ENCODE measurements around the gene IARS2. TPM values are rescaled to one million over a fixed set of nuclear protein-coding genes. Genes with fewer than 3 reads are reported as not detected.

IARS2 gene
- total RNA-seq (26.7 TPM), polyA plus RNA-seq (10 to 100 TPM; 49.7 to 61.3 (median 55.2) TPM)

DNA sequence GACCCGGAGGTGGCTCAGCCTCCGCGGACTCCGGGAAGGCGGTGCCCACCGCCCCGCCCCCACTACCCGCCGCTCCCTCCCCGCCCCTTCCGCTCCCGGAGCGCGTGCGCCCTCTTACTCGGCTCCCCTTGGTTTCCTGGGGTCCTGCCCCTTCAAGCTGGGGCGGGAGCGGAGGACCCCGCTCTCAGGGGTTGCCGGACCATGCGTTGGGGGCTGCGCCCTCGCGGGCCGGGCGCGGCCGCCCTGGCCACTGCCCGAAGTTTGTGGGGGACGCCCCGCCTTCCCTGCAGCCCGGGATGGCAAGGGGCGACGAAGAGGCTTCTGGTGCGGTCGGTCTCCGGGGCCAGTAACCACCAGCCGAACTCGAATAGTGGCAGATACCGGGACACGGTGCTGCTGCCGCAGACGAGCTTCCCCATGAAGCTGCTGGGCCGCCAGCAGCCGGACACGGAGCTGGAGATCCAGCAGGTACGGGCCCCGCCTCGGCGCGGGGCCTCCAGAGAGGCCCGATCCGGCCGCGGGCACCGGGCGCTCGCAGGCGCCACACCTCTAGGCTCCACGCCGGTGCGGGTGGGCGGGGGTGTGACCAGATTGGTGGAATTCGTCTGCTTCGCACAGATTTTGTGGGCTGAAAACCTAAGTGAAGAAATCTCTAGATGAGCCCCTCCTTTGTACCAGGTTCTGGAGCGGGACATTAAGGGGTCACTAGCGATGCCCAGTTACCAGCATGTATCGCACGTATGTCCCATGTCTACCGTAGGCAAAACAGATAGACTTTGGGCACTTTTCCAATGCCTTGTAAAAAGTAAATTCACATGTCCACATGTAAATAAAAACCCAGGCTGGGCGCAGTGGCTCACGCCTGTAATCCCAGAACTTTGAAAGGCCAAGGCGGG lies at the start of gene IARS2:
Gene IARS2 (plus strand): TSS at position 117 of the 896 bp plus-strand sequence. CDS start 85 bp downstream, at position 202.
- Mint-ChIP-seq H3K9me3 (peaks cover 0 to 2% (median 0%) of the 10 kb centered on the region in 7 donors), H3K4me3 (peak within 1 kb of the TSS; percentile 78 to 92 (median 84)), H3K36me3 (peaks cover 12% of the 10 kb centered on the region), H3K27ac (peak within 1 kb of the TSS in 2 of 3 donors; percentile 64 to 76), H3K4me1 (peaks cover 28 to 42% (median 35%) of the 10 kb centered on the region in 4 donors), H3K27me3 (peaks cover 4% of the 10 kb centered on the region)
- Histone ChIP-seq H3K4me3 (ENCODE audit: low read depth, low read length) (peak within 1 kb of the TSS; percentile 90), H3K4me1 (ENCODE audit: control insufficient read depth, insufficient read depth, low read length, poor library complexity, severe bottlenecking) (peaks cover 23% of the 10 kb centered on the region), H3K27me3 (ENCODE audit: control insufficient read depth, insufficient read depth, low read length) (no peaks in the 10 kb centered on the region), H3K27ac (ENCODE audit: insufficient read depth, low read length, poor library complexity, severe bottlenecking) (peak within 1 kb of the TSS; percentile 80), H3K9me3 (ENCODE audit: control insufficient read depth in 2 of 2, low read length in 2 of 2) (no peaks in the 10 kb centered on the region), H3K36me3 (ENCODE audit: control insufficient read depth, insufficient read depth, low read length) (peaks cover 18% of the 10 kb centered on the region)
- peak; percentile 89 to 92 (median 89) for DNase-seq
- ATAC-seq (ENCODE audit: low read depth in 2 of 2) = peak; percentile 82 to 85

DNA sequence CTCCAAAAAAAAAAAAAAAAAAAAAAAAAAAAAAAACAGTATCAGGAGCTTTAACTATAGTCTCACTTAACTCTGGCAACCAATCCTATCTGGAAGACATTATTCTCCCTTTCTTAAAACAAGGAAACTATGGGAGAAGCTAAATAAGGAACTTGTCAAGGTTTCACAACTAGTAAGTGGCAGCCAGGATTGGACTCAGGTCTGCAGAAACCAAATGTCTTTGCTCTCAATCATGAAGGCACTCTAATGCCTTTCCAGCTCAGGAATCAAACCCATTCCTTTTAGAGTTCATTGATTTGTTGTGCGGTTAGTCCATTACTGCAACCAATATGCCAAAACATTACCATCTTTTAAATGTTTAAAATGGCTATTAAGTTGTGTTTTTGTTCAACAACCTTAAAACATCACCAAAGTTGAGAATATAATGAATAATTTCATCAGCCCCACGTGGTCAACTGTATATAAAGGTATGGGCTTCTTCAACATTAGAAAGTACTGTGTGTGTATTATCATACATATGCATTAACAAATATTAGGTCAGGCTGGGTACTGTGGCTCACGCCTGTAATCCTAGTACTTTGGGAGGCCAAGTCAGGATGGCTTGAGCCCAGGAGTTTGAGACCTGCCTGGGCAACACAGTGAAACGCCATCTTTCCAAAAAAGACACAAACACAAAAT lies 49.1 kb upstream of the IARS2 start:
- H3K27me3 ChIP-seq (ENCODE audit: control insufficient read depth, insufficient read depth, low read length) = no peaks in the 10 kb centered on the region
- DNase-seq (no peak), ATAC-seq (ENCODE audit: low read depth in 2 of 2) (no peak)
- H3K9me3 ChIP-seq (ENCODE audit: control insufficient read depth in 2 of 2, low read length in 2 of 2) = no peaks in the 10 kb centered on the region
- Mint-ChIP-seq H3K36me3 (no peaks in the 10 kb centered on the region), H3K27me3 (no peaks in the 10 kb centered on the region), H3K9me3 (no peaks in the 10 kb centered on the region), H3K4me3 (peak overlapping the region; percentile 93 to 94 (median 94)), H3K4me1 (peaks cover 6 to 54% (median 33%) of the 10 kb centered on the region in 4 donors), H3K27ac (peak overlapping the region; percentile 95 to 97 (median 97))
- H3K4me3 ChIP-seq (ENCODE audit: low read depth, low read length) = peak overlapping the region; percentile 98
- peaks cover 19% of the 10 kb centered on the region for H3K4me1 ChIP-seq (ENCODE audit: control insufficient read depth, insufficient read depth, low read length, poor library complexity, severe bottlenecking)
- H3K36me3 ChIP-seq (ENCODE audit: control insufficient read depth, insufficient read depth, low read length) = peaks cover 6% of the 10 kb centered on the region
- H3K27ac ChIP-seq (ENCODE audit: insufficient read depth, low read length, poor library complexity, severe bottlenecking) = peak overlapping the region; percentile 87

DNA sequence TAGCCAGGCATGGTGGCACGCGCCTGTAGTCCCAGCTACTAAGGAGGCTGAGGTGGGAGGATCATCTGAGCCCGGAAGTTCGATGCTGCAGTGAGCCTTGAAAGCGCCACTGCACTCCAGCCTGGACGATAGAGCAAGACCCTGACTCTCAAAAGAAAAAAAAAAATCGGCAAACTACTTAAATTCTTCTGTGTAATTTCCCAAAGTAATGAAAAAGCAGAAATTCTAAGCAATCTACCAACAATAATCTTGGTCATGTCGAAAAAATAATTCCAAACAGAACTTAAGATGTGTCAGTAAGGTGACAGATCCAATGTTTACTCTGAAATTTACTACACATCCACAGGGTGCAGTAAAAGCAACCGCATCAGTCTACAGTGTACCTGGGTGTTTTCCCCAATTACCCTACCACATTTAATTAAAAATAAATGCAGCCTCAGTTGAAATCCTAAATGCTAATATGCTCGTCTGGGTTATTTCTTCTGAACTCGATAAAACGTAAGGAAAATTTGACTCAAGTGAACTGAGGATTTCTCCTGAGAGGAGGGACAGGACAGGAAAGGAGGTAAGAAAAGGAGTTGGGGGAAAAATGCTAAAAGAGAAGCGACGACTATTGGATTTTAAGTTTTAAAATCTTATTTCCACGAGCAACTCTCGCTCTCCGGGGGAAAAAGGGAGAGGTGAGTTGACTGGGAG lies 48.4 kb upstream of the IARS2 start:
- H3K4me3 Mint-ChIP-seq = peak overlapping the region; percentile 93 to 94 (median 94)
- Histone ChIP-seq H3K4me1 (ENCODE audit: control insufficient read depth, insufficient read depth, low read length, poor library complexity, severe bottlenecking) (peaks cover 19% of the 10 kb centered on the region), H3K4me3 (ENCODE audit: low read depth, low read length) (peak overlapping the region; percentile 98), H3K27ac (ENCODE audit: insufficient read depth, low read length, poor library complexity, severe bottlenecking) (peak overlapping the region; percentile 87), H3K27me3 (ENCODE audit: control insufficient read depth, insufficient read depth, low read length) (no peaks in the 10 kb centered on the region), H3K9me3 (ENCODE audit: control insufficient read depth in 2 of 2, low read length in 2 of 2) (no peaks in the 10 kb centered on the region), H3K36me3 (ENCODE audit: control insufficient read depth, insufficient read depth, low read length) (no peaks in the 10 kb centered on the region)
- peak overlapping the region; percentile 95 to 97 (median 97) for H3K27ac Mint-ChIP-seq
- DNase-seq = peak in 2 of 3 donors; percentile 10 to 48
- H3K27me3 Mint-ChIP-seq = no peaks in the 10 kb centered on the region
- H3K36me3 Mint-ChIP-seq = no peaks in the 10 kb centered on the region
- ATAC-seq (ENCODE audit: low read depth in 2 of 2) = no peak
- H3K4me1 Mint-ChIP-seq = peaks cover 6 to 54% (median 33%) of the 10 kb centered on the region in 4 donors
- no peaks in the 10 kb centered on the region for H3K9me3 Mint-ChIP-seq

DNA sequence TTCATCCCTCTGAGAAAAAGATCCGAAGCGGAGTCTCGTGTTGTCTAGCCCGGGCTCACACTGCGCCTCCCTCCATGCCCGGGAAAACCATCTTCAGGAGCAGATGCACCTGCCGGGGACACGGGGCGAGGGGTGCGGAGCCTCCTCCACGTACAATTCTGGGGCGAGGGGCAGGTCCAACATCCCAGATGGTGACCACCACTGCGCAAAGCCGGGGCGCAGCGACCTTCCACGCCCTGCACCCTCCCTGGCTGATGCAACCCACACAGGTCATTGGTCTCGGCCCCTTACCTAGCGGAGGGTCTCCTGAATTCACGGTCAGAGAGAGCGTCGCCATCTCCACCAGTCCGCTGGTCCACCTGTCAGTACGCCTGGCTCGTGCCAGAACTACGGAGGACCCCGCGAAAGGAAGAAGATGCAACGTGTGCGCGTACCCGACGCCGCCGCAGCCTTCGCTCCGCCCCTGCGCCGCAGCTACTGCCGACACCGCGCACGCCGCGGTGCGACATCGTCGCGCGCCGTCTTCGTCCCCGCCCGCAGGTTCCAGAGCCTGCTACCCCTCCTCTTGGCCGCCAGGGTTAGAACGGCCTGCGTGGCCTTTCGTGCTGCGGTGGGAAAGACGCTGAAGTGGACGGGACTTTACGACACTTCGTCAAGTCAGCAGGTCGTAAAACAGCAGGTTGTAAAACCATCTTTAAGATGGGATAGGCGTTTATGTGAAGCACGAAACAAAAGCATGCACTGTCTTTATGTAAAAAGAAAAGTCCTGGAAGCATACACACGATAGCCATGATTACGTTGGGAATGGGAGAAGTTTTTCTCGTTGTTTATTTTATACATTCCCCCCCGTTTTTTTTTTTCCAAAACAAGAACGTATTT lies 47.6 kb upstream of the IARS2 start, which contains the start of gene EPRS1:
Gene EPRS1 (minus strand): TSS at position 454 of the 879 bp plus-strand sequence. CDS start 117 bp downstream, at position 337.
- H3K27ac Mint-ChIP-seq = peak within 1 kb of the TSS; percentile 95 to 97 (median 97)
- peak within 1 kb of the TSS; percentile 87 for H3K27ac ChIP-seq (ENCODE audit: insufficient read depth, low read length, poor library complexity, severe bottlenecking)
- H3K4me1 ChIP-seq (ENCODE audit: control insufficient read depth, insufficient read depth, low read length, poor library complexity, severe bottlenecking) = peaks cover 19% of the 10 kb centered on the region
- no peaks in the 10 kb centered on the region for H3K9me3 ChIP-seq (ENCODE audit: control insufficient read depth in 2 of 2, low read length in 2 of 2)
- ATAC-seq (ENCODE audit: low read depth in 2 of 2) = peak; percentile 98 to 100
- H3K4me1 Mint-ChIP-seq = peaks cover 6 to 49% (median 33%) of the 10 kb centered on the region in 4 donors
- no peaks in the 10 kb centered on the region for H3K27me3 Mint-ChIP-seq
- H3K27me3 ChIP-seq (ENCODE audit: control insufficient read depth, insufficient read depth, low read length) = no peaks in the 10 kb centered on the region
- H3K4me3 Mint-ChIP-seq = peak within 1 kb of the TSS; percentile 93 to 94 (median 94)
- no peaks in the 10 kb centered on the region for H3K36me3 Mint-ChIP-seq
- peak; percentile 91 to 99 (median 96) for DNase-seq
- peak within 1 kb of the TSS; percentile 98 for H3K4me3 ChIP-seq (ENCODE audit: low read depth, low read length)
- H3K36me3 ChIP-seq (ENCODE audit: control insufficient read depth, insufficient read depth, low read length) = no peaks in the 10 kb centered on the region
- no peaks in the 10 kb centered on the region for H3K9me3 Mint-ChIP-seq

DNA sequence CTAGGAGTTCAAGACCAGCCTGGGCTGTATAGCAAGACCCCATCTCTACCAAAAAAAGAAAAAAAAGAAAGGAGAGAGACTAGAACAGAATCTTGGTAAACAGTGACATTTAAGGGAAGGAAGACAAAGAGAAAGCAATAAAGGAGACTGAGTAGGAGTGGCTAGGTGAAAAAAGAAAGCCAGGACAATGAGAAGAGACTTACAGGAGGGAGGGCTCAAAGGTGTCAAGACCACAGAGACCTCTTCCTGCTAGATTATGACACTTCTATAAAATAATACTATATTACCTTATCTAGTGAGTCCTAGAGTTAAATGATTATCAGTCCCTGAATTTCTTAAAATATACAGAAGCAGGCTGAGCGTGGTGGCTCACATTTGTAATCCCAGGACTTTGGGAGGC lies 37.6 kb upstream of the IARS2 start:
- DNase-seq (peak in 1 of 3 donors; percentile 11), ATAC-seq (ENCODE audit: low read depth in 2 of 2) (no peak)
- H3K4me3 Mint-ChIP-seq = no peak overlapping the region
- Histone ChIP-seq H3K9me3 (ENCODE audit: control insufficient read depth in 2 of 2, low read length in 2 of 2) (no peaks in the 10 kb centered on the region), H3K27me3 (ENCODE audit: control insufficient read depth, insufficient read depth, low read length) (no peaks in the 10 kb centered on the region), H3K27ac (ENCODE audit: insufficient read depth, low read length, poor library complexity, severe bottlenecking) (no peak overlapping the region), H3K36me3 (ENCODE audit: control insufficient read depth, insufficient read depth, low read length) (peaks cover 18% of the 10 kb centered on the region), H3K4me3 (ENCODE audit: low read depth, low read length) (no peak overlapping the region), H3K4me1 (ENCODE audit: control insufficient read depth, insufficient read depth, low read length, poor library complexity, severe bottlenecking) (no peaks in the 10 kb centered on the region)
- H3K27me3 Mint-ChIP-seq = no peaks in the 10 kb centered on the region
- H3K4me1 Mint-ChIP-seq = peaks cover 0 to 5% (median 0%) of the 10 kb centered on the region in 4 donors
- H3K27ac Mint-ChIP-seq = peak overlapping the region; percentile 56 to 80 (median 70)
- peaks cover 19% of the 10 kb centered on the region for H3K36me3 Mint-ChIP-seq
- no peaks in the 10 kb centered on the region for H3K9me3 Mint-ChIP-seq

DNA sequence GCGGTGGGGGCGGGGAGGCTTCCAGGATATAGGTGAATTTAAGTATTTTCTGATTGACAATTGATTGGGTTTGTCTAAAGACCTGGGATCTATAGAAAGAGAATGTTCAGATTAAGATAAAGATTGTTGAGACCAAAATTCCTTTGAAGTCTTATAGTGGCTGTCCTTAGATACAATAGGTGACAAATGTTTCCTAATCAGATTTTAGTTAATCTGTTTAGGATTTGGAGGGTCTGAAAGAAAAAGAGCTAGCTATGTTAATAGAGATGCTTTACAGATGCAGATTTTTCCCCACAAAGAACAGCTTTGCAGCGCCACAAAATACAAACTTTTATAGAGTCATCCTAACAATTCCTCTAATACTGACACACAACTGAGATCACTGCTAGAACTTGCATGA lies 33.1 kb upstream of the IARS2 start:
- no peaks in the 10 kb centered on the region for H3K27me3 ChIP-seq (ENCODE audit: control insufficient read depth, insufficient read depth, low read length)
- no peak overlapping the region for H3K4me3 Mint-ChIP-seq
- DNase-seq = no peak
- H3K4me1 ChIP-seq (ENCODE audit: control insufficient read depth, insufficient read depth, low read length, poor library complexity, severe bottlenecking) = no peaks in the 10 kb centered on the region
- no peak overlapping the region for H3K27ac ChIP-seq (ENCODE audit: insufficient read depth, low read length, poor library complexity, severe bottlenecking)
- no peaks in the 10 kb centered on the region for H3K9me3 Mint-ChIP-seq
- peak overlapping the region in 1 of 3 donors; percentile 36 for H3K27ac Mint-ChIP-seq
- H3K36me3 ChIP-seq (ENCODE audit: control insufficient read depth, insufficient read depth, low read length) = peaks cover 41% of the 10 kb centered on the region
- H3K4me3 ChIP-seq (ENCODE audit: low read depth, low read length) = no peak overlapping the region
- no peaks in the 10 kb centered on the region for H3K9me3 ChIP-seq (ENCODE audit: control insufficient read depth in 2 of 2, low read length in 2 of 2)
- no peak for ATAC-seq (ENCODE audit: low read depth in 2 of 2)
- H3K36me3 Mint-ChIP-seq = peaks cover 46% of the 10 kb centered on the region
- peaks cover 0 to 4% (median 0%) of the 10 kb centered on the region in 4 donors for H3K4me1 Mint-ChIP-seq
- no peaks in the 10 kb centered on the region for H3K27me3 Mint-ChIP-seq
